Measurements from ENCODE around the gene NSD1. TPM values are rescaled to one million over a fixed set of nuclear protein-coding genes. Genes with fewer than 3 reads are reported as not detected.
A peak's percentile ranks its signal among the peaks of the same experiment; 100 is the strongest.

The NSD1 gene
- total and polyA plus RNA-seq, 7 donors, result 6.0 to 56.2 (median 38.5) TPM

DNA sequence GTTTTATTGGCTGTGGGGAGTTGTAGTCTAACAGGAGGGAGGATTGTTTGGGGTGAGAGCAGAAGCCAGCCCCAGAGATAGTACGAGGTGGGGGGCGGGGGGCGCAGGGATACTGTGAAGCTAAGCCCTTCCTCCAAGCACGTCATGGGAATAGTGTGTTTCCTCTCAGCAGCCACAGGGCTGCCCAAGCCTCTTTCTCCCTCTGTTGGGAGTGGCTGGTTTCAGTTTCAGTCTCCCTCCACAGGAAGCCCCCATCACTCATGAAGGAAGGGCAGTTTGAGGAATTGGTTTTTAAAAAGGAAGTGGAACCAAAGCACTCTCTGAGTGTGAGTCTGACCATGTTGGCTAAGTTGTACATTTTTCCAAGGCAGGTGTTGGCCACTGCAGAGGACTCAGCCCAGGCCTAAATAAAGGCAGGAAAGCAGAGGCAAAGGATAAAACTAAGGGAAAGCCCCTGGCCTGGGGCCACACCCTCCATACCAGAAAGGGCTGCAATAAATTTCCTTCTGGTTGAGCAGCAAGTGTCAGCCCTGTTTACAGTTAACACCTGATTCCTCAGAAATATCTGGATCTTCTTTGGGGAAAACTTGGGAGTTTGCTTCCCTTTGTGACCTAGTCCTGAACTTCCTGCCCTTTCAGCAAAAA, 166.8 kb downstream of the NSD1 start:
- ATAC-seq (no peak), DNase-seq (no peak)
- Histone ChIP-seq H3K9me3 (no peaks in the 10 kb centered on the region), H3K27ac (peak overlapping the region; percentile 92), H3K4me1 (peaks cover 37% of the 10 kb centered on the region), H3K36me3 (ENCODE audit: insufficient read depth in 1 of 2, low read depth in 1 of 2) (peaks cover 0 to 43% of the 10 kb centered on the region in 2 donors), H3K4me3 (peak overlapping the region; percentile 6), H3K27me3 (ENCODE audit: insufficient read depth in 3 of 3, low read length in 2 of 3) (no peaks in the 10 kb centered on the region)
- WGBS, 3 donors, result 28 to 34% (median 31%) methylated on average over 4 of the region's 4 CpGs
- TF ChIP-seq, protein P1, sequence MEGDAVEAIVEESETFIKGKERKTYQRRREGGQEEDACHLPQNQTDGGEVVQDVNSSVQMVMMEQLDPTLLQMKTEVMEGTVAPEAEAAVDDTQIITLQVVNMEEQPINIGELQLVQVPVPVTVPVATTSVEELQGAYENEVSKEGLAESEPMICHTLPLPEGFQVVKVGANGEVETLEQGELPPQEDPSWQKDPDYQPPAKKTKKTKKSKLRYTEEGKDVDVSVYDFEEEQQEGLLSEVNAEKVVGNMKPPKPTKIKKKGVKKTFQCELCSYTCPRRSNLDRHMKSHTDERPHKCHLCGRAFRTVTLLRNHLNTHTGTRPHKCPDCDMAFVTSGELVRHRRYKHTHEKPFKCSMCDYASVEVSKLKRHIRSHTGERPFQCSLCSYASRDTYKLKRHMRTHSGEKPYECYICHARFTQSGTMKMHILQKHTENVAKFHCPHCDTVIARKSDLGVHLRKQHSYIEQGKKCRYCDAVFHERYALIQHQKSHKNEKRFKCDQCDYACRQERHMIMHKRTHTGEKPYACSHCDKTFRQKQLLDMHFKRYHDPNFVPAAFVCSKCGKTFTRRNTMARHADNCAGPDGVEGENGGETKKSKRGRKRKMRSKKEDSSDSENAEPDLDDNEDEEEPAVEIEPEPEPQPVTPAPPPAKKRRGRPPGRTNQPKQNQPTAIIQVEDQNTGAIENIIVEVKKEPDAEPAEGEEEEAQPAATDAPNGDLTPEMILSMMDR (IDR thresholded peaks at IDR 0.05), result no peak
- intact Hi-C loops (cut with DNase I), result loop anchor here (5.0 kb wide), 2 partner anchors 168 to 183 kb away; partner anchors contain the start of gene NSD1 (in 1 of the 2)

DNA sequence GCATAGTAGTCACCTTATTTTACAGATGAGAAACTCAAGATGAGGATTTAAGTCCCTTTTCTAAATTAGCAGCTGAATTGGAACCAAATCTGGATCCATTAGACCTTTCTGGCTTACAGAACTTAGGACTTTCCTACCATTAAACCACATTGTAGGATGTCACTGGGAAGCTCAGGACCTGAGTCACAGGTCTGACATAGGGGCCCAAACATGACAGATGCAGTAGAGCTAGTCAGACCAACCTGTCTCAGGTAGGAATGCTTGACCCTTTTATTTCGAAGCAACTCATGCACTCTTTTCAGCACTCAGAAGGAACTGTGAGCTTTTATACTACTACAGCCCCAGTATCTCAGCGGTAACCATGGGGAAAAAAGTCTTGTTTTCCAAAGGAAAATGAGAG, 167.4 kb downstream of the NSD1 start:
- Histone ChIP-seq H3K9me3 (no peaks in the 10 kb centered on the region), H3K36me3 (ENCODE audit: insufficient read depth in 1 of 2, low read depth in 1 of 2) (peaks cover 0 to 43% of the 10 kb centered on the region in 2 donors), H3K4me1 (peaks cover 39% of the 10 kb centered on the region), H3K4me3 (peak overlapping the region; percentile 6), H3K27ac (peak overlapping the region; percentile 92), H3K27me3 (ENCODE audit: insufficient read depth in 3 of 3, low read length in 2 of 3) (no peaks in the 10 kb centered on the region)
- DNase-seq, result no peak
- TF ChIP-seq, protein P1 (IDR thresholded peaks at IDR 0.05), result no peak
- intact Hi-C loops (cut with DNase I), result loop anchor here (5.0 kb wide), 2 partner anchors 169 to 184 kb away; partner anchors contain the start of gene NSD1 (in 1 of the 2)
- 86 to 92% (median 87%) methylated on average over 2 of the region's 2 CpGs for WGBS, 3 donors
- no peak for ATAC-seq

DNA sequence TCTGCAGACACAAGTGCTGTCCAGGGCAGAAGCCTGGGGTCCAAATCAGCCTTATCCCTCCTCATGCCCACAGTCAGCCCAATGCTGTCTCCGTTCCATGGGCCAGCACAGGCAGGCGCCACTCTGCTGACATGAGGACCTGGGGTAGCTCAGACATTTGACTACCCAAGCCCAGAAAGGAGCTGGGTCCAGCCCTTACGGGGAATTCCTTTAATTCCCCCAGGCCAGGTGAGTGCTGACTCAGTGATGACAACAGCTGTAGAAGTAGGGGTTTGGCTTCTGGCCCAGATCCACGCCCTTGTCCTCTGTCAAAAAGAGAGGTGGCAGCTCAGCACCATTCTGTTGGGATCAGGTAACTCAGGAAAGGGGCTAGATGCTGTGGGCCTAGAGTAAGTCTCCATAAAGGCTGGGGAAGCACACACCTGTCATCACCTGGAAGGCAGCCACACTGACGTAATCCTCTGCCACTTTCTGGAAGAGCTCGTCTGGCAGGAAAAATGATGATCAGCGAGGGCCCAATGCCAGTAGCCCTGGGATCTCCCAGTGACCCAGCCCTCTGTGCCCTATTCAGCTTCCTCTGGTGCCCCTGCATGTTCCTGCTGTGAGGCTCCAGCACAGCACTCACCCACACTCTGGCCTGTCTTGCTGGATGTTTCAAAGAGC, 168.1 kb downstream of the NSD1 start:
- DNase-seq (peak in 1 of 2 donors; percentile 54), ATAC-seq (peak in 2 of 4 donors; percentile 6 to 7)
- Histone ChIP-seq H3K4me3 (peak overlapping the region; percentile 97), H3K27me3 (ENCODE audit: insufficient read depth in 3 of 3, low read length in 2 of 3) (no peaks in the 10 kb centered on the region), H3K36me3 (ENCODE audit: insufficient read depth in 1 of 2, low read depth in 1 of 2) (peaks cover 0 to 43% of the 10 kb centered on the region in 2 donors), H3K27ac (peak overlapping the region; percentile 92), H3K4me1 (peaks cover 39% of the 10 kb centered on the region), H3K9me3 (no peaks in the 10 kb centered on the region)
- TF ChIP-seq, protein P1 (IDR thresholded peaks at IDR 0.05), result no peak
- 40 to 58% (median 46%) methylated on average over 7 of the region's 7 CpGs for WGBS, 3 donors
- intact Hi-C loops (cut with DNase I), result loop anchor here (5.0 kb wide), 2 partner anchors 169 to 184 kb away; partner anchors contain the start of gene NSD1 (in 1 of the 2)

DNA sequence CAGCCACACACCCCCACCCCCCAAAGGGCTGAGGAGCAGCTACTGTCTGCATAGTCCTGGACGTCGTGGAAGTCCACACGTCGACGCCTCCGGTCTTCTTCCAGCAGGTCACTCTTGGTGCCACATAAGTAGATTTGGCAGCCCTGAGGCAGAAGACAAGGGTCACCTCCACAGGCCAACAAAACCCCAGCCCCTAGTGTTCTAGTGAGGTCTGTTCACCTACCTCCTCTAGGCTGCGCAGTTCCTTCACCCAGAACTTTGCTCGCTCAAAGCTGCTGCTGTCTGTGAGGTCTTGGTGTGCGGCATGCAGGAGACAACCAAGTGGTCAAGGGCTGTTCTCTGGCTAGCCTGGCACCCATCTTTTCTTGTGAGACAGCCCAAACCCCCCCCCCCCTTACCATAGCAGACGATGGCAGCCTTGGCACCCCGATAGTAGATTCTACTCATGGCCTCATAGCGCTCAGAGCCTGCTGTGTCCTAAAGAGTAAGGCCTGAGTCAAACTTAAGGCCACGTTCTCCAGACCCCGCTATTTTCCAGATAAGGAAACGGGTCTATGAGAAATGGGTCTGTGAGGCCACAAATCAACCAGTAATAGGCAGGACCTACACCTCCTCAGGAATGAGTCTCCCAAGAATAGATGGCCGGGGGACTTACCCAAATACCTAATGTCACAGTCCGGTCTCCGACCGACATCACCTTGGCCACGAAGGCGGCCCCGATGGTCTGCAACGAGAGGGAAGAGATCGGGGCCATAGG, 169.0 kb downstream of the NSD1 start:
- TF ChIP-seq, protein P1 (IDR thresholded peaks at IDR 0.05), result no peak
- WGBS, 3 donors, result 22 to 31% (median 26%) methylated on average over 24 of the region's 24 CpGs
- peak overlapping the region; percentile 92 for H3K27ac ChIP-seq

More for the DNA sequence above, 169.0 kb downstream of the NSD1 start:
- intact Hi-C loops (cut with DNase I), result loop anchor here (5.0 kb wide), 2 partner anchors 170 to 185 kb away; partner anchors contain the start of gene NSD1 (in 1 of the 2)
- peak overlapping the region; percentile 97 for H3K4me3 ChIP-seq
- H3K9me3 ChIP-seq, result no peaks in the 10 kb centered on the region
- ATAC-seq (peak in 2 of 4 donors; percentile 2 to 11), DNase-seq (peak in 1 of 2 donors; percentile 36)
- H3K36me3 ChIP-seq (ENCODE audit: insufficient read depth in 1 of 2, low read depth in 1 of 2), result peaks cover 0 to 47% of the 10 kb centered on the region in 2 donors
- H3K4me1 ChIP-seq, result peaks cover 39% of the 10 kb centered on the region
- H3K27me3 ChIP-seq (ENCODE audit: insufficient read depth in 3 of 3, low read length in 2 of 3), result no peaks in the 10 kb centered on the region
